Measurements from ENCODE around the gene PLCB1. TPM values are rescaled to one million over a fixed set of nuclear protein-coding genes. Genes with fewer than 3 reads are reported as not detected.

The PLCB1 gene
- total and polyA plus RNA-seq, 2 donors (not counting 3 experiments of a cell fraction or from before 2014, with no cell fraction given): 10.2 to 53.4 TPM

DNA sequence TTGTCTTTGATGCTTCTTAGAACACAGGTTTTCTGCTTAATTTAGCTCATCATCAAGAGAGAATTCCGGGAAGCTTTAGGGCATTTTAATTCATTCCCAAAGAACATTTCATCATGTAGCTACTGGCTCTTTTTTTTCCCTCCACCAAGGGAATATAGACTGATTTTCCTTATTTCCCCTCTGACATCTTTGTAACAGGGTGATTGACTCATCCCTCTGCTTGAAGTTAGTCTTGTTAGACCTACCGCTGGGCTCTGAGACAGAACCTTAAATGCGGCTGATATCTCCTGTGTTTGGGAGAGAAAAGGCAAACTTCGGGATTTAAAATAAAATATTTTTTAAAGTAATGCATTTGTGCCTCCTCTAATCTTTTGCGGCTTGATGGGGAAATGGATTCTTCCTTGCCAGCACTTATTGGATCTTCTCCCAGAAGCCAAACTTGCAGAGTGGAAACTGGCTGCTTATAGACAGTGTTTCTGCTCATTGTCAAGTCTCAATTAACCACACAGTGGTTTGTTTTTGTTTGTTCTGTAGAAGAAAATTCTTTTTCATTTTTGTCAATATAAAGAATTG is 664.1 kb downstream of the PLCB1 start:
- no peaks in the 10 kb centered on the region for H4K20me1 ChIP-seq (replicated peaks; ENCODE audit: control insufficient read depth, extremely low read depth, insufficient read depth, low read length)
- H3K4me1 ChIP-seq (ENCODE audit: control insufficient read depth, extremely low read depth, insufficient read depth, low read length): no peaks in the 10 kb centered on the region
- H3K27ac ChIP-seq (ENCODE audit: insufficient read depth, low read depth, low read length): no peak overlapping the region
- intact Hi-C loops (cut with micrococcal nuclease) (loop anchor here (10.0 kb wide), 1 partner anchor 269 kb away; the partner anchor contains the start of gene PLCB4), dilution Hi-C loops (cut with MboI; ENCODE audit: extremely low pct_ligation_motif_present, low sequenced_read_pairs) (no loop called here)
- FAIRE-seq (no peak), DNase-seq (ENCODE audit: low read depth, low spot score) (peak; percentile 46)
- H3K9me1 ChIP-seq (replicated peaks; ENCODE audit: control insufficient read depth, extremely low read depth, insufficient read depth, low read length): no peaks in the 10 kb centered on the region
- no peak overlapping the region for H3K4me3 ChIP-seq (replicated peaks in 1 of 3; ENCODE audit: insufficient read depth in 1 of 3, low read depth in 1 of 3, low read length in 3 of 3)
- no peak overlapping the region for H2AFZ ChIP-seq (ENCODE audit: low read depth, low read length)
- no peaks in the 10 kb centered on the region for H3K27me3 ChIP-seq (ENCODE audit: control insufficient read depth in 2 of 2, insufficient read depth in 2 of 2, low read length in 2 of 2)
- H3K36me3 ChIP-seq (ENCODE audit: control insufficient read depth in 2 of 2, extremely low read depth in 1 of 2, insufficient read depth in 2 of 2, low read length in 2 of 2): no peaks in the 10 kb centered on the region
- H3K79me2 ChIP-seq (ENCODE audit: control insufficient read depth, insufficient read depth, low read length): no peaks in the 10 kb centered on the region
- TF ChIP-seq FOS (IDR thresholded peaks at IDR 0.05; ENCODE audit: borderline replicate concordance, insufficient read depth, low read length) (no peak), POLR2A (IDR thresholded peaks at IDR 0.05; ENCODE audit: low read depth, low read length) (no peak), POLR2AphosphoS5 (IDR thresholded peaks at IDR 0.05; ENCODE audit: insufficient read depth, low read depth, low read length) (no peak), JUN (IDR thresholded peaks at IDR 0.05; ENCODE audit: borderline replicate concordance, insufficient read depth, insufficient read length, low read depth) (no peak)
- TF ChIP-seq, protein P1, sequence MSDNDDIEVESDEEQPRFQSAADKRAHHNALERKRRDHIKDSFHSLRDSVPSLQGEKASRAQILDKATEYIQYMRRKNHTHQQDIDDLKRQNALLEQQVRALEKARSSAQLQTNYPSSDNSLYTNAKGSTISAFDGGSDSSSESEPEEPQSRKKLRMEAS (IDR thresholded peaks at IDR 0.05; ENCODE audit: insufficient read depth, insufficient read length): no peak
- no TSS peak for BruUV-seq (replicated peaks)
- H3K9me3 ChIP-seq (replicated peaks; ENCODE audit: control insufficient read depth, insufficient read depth, low read length): no peaks in the 10 kb centered on the region
- no peak overlapping the region for H3K9ac ChIP-seq (replicated peaks; ENCODE audit: extremely low read depth, insufficient read depth, low read length)
- POLR2A ChIA-PET: no interaction called here
- CTCF ChIA-PET: no interaction called here
- H3K4me2 ChIP-seq (ENCODE audit: insufficient read depth, low read length): no peak overlapping the region

DNA sequence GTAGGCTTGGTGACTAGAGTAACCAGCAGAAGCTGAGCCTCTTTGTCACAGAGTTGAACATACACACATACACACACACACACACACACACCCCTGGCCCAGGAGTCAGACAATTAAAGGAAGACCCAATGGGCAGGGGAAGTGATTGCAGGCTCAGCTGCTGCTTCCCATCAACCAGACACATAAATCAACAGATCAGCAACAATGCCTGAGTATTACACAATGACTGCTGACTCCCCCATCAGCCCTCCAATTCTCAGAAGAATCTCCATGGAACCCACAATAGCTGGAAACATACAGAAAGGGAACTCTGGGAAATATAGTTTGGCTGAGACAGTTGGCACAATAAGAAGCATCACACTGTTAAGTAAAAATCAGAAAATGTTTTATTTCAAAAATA is 666.4 kb downstream of the PLCB1 start:
- no peaks in the 10 kb centered on the region for H3K79me2 ChIP-seq (ENCODE audit: control insufficient read depth, insufficient read depth, low read length)
- CTCF ChIA-PET: interaction anchor here (0.8 to 1.1 kb wide), 3 partner anchors 10 to 595 kb away, joined by 3 to 4 read pairs (median 4); no protein-coding TSS in a partner anchor
- no peak overlapping the region for H3K4me2 ChIP-seq (ENCODE audit: insufficient read depth, low read length)
- H3K4me1 ChIP-seq (ENCODE audit: control insufficient read depth, extremely low read depth, insufficient read depth, low read length): no peaks in the 10 kb centered on the region
- no peak overlapping the region for H2AFZ ChIP-seq (ENCODE audit: low read depth, low read length)
- intact Hi-C loops (cut with micrococcal nuclease) (loop anchor here (10.0 kb wide), 1 partner anchor 266 kb away; the partner anchor contains the start of gene PLCB4), dilution Hi-C loops (cut with MboI; ENCODE audit: extremely low pct_ligation_motif_present, low sequenced_read_pairs) (no loop called here)
- BruUV-seq (replicated peaks): no TSS peak
- no peak overlapping the region for H3K9ac ChIP-seq (replicated peaks; ENCODE audit: extremely low read depth, insufficient read depth, low read length)
- FAIRE-seq: no peak
- POLR2A ChIA-PET: no interaction called here
- H3K36me3 ChIP-seq (ENCODE audit: control insufficient read depth in 2 of 2, extremely low read depth in 1 of 2, insufficient read depth in 2 of 2, low read length in 2 of 2): no peaks in the 10 kb centered on the region
- H3K27me3 ChIP-seq (ENCODE audit: control insufficient read depth in 2 of 2, insufficient read depth in 2 of 2, low read length in 2 of 2): no peaks in the 10 kb centered on the region
- no peak for TF ChIP-seq JUN (IDR thresholded peaks at IDR 0.05; ENCODE audit: borderline replicate concordance, insufficient read depth, insufficient read length, low read depth)
- TF ChIP-seq POLR2A (IDR thresholded peaks at IDR 0.05; ENCODE audit: low read depth, low read length): no peak
- no peak for TF ChIP-seq FOS (IDR thresholded peaks at IDR 0.05; ENCODE audit: borderline replicate concordance, insufficient read depth, low read length)
- TF ChIP-seq GATA2 (IDR thresholded peaks at IDR 0.05; ENCODE audit: insufficient read depth, insufficient read length, low read depth, low read length): no peak
- TF ChIP-seq, protein P2, sequence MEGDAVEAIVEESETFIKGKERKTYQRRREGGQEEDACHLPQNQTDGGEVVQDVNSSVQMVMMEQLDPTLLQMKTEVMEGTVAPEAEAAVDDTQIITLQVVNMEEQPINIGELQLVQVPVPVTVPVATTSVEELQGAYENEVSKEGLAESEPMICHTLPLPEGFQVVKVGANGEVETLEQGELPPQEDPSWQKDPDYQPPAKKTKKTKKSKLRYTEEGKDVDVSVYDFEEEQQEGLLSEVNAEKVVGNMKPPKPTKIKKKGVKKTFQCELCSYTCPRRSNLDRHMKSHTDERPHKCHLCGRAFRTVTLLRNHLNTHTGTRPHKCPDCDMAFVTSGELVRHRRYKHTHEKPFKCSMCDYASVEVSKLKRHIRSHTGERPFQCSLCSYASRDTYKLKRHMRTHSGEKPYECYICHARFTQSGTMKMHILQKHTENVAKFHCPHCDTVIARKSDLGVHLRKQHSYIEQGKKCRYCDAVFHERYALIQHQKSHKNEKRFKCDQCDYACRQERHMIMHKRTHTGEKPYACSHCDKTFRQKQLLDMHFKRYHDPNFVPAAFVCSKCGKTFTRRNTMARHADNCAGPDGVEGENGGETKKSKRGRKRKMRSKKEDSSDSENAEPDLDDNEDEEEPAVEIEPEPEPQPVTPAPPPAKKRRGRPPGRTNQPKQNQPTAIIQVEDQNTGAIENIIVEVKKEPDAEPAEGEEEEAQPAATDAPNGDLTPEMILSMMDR (IDR thresholded peaks at IDR 0.05; ENCODE audit: extremely low read depth in 1 of 2, insufficient read depth in 1 of 2, low read depth in 1 of 2, low read length in 2 of 2): no peak
- TF ChIP-seq POLR2AphosphoS5 (IDR thresholded peaks at IDR 0.05; ENCODE audit: insufficient read depth, low read depth, low read length): no peak
- TF ChIP-seq MYC (IDR thresholded peaks at IDR 0.05; ENCODE audit: low read depth, low read length): no peak
- TF ChIP-seq, protein P1 (IDR thresholded peaks at IDR 0.05; ENCODE audit: insufficient read depth, insufficient read length): no peak
- no peak for TF ChIP-seq EZH2 (IDR thresholded peaks at IDR 0.05; ENCODE audit: borderline replicate concordance, low read depth, low read length, severe bottlenecking)
- no peaks in the 10 kb centered on the region for H3K9me3 ChIP-seq (replicated peaks; ENCODE audit: control insufficient read depth, insufficient read depth, low read length)
- DNase-seq (ENCODE audit: low read depth, low spot score): peak; percentile 76
- no peak overlapping the region for H3K4me3 ChIP-seq (replicated peaks in 1 of 3; ENCODE audit: insufficient read depth in 1 of 3, low read depth in 1 of 3, low read length in 3 of 3)
- no peak overlapping the region for H3K27ac ChIP-seq (ENCODE audit: insufficient read depth, low read depth, low read length)
- no peaks in the 10 kb centered on the region for H3K9me1 ChIP-seq (replicated peaks; ENCODE audit: control insufficient read depth, extremely low read depth, insufficient read depth, low read length)
- H4K20me1 ChIP-seq (replicated peaks; ENCODE audit: control insufficient read depth, extremely low read depth, insufficient read depth, low read length): no peaks in the 10 kb centered on the region
